ENCODE data around the gene CD200. TPM values are rescaled to one million over a fixed set of nuclear protein-coding genes. Genes with fewer than 3 reads are reported as not detected.

CD200 gene
- total and polyA plus RNA-seq, 10 of the 15 experiments (the other 5 are each of a cell fraction or from before 2014, with no cell fraction given) = 21.2 to 84.3 (median 33.2) TPM

- CTCF ChIA-PET = interaction anchor here (1.2 to 2.0 kb wide), 3 partner anchors 15 to 42 kb away, joined by 3 to 5 read pairs (median 4); no protein-coding TSS in a partner anchor
- TF ChIP-seq E2F4 (IDR thresholded peaks at IDR 0.05; ENCODE audit: low read depth, low read length) = no peak
- TF ChIP-seq, protein P1, sequence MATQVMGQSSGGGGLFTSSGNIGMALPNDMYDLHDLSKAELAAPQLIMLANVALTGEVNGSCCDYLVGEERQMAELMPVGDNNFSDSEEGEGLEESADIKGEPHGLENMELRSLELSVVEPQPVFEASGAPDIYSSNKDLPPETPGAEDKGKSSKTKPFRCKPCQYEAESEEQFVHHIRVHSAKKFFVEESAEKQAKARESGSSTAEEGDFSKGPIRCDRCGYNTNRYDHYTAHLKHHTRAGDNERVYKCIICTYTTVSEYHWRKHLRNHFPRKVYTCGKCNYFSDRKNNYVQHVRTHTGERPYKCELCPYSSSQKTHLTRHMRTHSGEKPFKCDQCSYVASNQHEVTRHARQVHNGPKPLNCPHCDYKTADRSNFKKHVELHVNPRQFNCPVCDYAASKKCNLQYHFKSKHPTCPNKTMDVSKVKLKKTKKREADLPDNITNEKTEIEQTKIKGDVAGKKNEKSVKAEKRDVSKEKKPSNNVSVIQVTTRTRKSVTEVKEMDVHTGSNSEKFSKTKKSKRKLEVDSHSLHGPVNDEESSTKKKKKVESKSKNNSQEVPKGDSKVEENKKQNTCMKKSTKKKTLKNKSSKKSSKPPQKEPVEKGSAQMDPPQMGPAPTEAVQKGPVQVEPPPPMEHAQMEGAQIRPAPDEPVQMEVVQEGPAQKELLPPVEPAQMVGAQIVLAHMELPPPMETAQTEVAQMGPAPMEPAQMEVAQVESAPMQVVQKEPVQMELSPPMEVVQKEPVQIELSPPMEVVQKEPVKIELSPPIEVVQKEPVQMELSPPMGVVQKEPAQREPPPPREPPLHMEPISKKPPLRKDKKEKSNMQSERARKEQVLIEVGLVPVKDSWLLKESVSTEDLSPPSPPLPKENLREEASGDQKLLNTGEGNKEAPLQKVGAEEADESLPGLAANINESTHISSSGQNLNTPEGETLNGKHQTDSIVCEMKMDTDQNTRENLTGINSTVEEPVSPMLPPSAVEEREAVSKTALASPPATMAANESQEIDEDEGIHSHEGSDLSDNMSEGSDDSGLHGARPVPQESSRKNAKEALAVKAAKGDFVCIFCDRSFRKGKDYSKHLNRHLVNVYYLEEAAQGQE (IDR thresholded peaks at IDR 0.05; ENCODE audit: low read depth, low read length) = no peak
- TF ChIP-seq RCOR1 (conservative IDR thresholded peaks at IDR 0.05; ENCODE audit: low read depth, low read length) = no peak
- no peak for TF ChIP-seq BCL11A (IDR thresholded peaks at IDR 0.05; ENCODE audit: low read depth, low read length)
- TF ChIP-seq HCFC1 (IDR thresholded peaks at IDR 0.05; ENCODE audit: low read length) = no peak
- TF ChIP-seq PBX3 (IDR thresholded peaks at IDR 0.05; ENCODE audit: insufficient replicate concordance, low read depth, low read length) = no peak
- no peak for TF ChIP-seq YBX1 (IDR thresholded peaks at IDR 0.05)
- no peak for TF ChIP-seq NFYB (IDR thresholded peaks at IDR 0.05; ENCODE audit: insufficient read depth, low read depth, low read length)
- TF ChIP-seq HDGF (IDR thresholded peaks at IDR 0.05) = no peak
- TF ChIP-seq, protein P2, sequence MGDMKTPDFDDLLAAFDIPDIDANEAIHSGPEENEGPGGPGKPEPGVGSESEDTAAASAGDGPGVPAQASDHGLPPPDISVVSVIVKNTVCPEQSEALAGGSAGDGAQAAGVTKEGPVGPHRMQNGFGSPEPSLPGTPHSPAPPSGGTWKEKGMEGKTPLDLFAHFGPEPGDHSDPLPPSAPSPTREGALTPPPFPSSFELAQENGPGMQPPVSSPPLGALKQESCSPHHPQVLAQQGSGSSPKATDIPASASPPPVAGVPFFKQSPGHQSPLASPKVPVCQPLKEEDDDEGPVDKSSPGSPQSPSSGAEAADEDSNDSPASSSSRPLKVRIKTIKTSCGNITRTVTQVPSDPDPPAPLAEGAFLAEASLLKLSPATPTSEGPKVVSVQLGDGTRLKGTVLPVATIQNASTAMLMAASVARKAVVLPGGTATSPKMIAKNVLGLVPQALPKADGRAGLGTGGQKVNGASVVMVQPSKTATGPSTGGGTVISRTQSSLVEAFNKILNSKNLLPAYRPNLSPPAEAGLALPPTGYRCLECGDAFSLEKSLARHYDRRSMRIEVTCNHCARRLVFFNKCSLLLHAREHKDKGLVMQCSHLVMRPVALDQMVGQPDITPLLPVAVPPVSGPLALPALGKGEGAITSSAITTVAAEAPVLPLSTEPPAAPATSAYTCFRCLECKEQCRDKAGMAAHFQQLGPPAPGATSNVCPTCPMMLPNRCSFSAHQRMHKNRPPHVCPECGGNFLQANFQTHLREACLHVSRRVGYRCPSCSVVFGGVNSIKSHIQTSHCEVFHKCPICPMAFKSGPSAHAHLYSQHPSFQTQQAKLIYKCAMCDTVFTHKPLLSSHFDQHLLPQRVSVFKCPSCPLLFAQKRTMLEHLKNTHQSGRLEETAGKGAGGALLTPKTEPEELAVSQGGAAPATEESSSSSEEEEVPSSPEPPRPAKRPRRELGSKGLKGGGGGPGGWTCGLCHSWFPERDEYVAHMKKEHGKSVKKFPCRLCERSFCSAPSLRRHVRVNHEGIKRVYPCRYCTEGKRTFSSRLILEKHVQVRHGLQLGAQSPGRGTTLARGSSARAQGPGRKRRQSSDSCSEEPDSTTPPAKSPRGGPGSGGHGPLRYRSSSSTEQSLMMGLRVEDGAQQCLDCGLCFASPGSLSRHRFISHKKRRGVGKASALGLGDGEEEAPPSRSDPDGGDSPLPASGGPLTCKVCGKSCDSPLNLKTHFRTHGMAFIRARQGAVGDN (IDR thresholded peaks at IDR 0.05) = no peak
- no peak for TF ChIP-seq TAF1 (IDR thresholded peaks at IDR 0.05; ENCODE audit: borderline replicate concordance, low read depth, low read length)
- no peak for TF ChIP-seq EGR1 (IDR thresholded peaks at IDR 0.05; ENCODE audit: borderline replicate concordance in 1 of 2, low read depth in 2 of 2, low read length in 2 of 2)
- no peak for TF ChIP-seq ATF3 (IDR thresholded peaks at IDR 0.05; ENCODE audit: borderline replicate concordance, extremely low read depth, low read depth, low read length)
- no peak for TF ChIP-seq ZNF622 (IDR thresholded peaks at IDR 0.05)
Measured at GRCh38 chr3:112391648-112392047, 58.7 kb downstream of the CD200 start.

More at GRCh38 chr3:112391648-112392047, 58.7 kb downstream of the CD200 start:
- no TSS peak for BruUV-seq (replicated peaks)
- ChIA-PET SMC1A (ENCODE audit: uncharacterized antibody, unreplicated experiment) (interaction anchor here (1.2 to 2.6 kb wide), 6 partner anchors 11 to 127 kb away, joined by 3 to 18 read pairs (median 5); no protein-coding TSS in a partner anchor), POLR2A (interaction anchor here (1.9 kb wide), 1 partner anchor 11 kb away, joined by 4 read pairs; no protein-coding TSS in a partner anchor), RAD21 (ENCODE audit: unreplicated experiment) (interaction anchor here (1.2 to 2.9 kb wide), 3 partner anchors 14 to 59 kb away, joined by 3 to 17 read pairs (median 5); partner anchors contain the start of gene CD200)
- in situ Hi-C loops (cut with MboI) = no loop called here
- H2AFZ ChIP-seq (ENCODE audit: control insufficient read depth, low read depth, low read length) = peak overlapping the region; percentile 70
- H3K27me3 ChIP-seq (replicated peaks in 1 of 2; ENCODE audit: control insufficient read depth in 2 of 2, insufficient read depth in 2 of 2, low read length in 1 of 2) = no peaks in the 10 kb centered on the region
- H3K79me2 ChIP-seq (ENCODE audit: control insufficient read depth, insufficient read depth, low read length) = no peaks in the 10 kb centered on the region
- intact Hi-C loops (cut with micrococcal nuclease; ENCODE audit: unreplicated experiment) = no loop called here
- H3K4me3 ChIP-seq = no peak overlapping the region
- H3K4me1 ChIP-seq (ENCODE audit: control insufficient read depth, insufficient read depth, low read length) = peaks cover 6% of the 10 kb centered on the region; the same call in 1 of the 2 replicates
- 0 out of 2 replicates have a peak overlapping the region, but pooled peaks have one; percentile 1 for H3K27ac ChIP-seq (ENCODE audit: control insufficient read depth, insufficient read depth)
- WGBS (ENCODE audit: insufficient coverage, insufficient replicate concordance, low lambda C conversion rate, missing lambda C conversion rate) = 64% methylated on average over 3 of the region's 3 CpGs
- FAIRE-seq (peak; percentile 65), DNase-seq (ENCODE audit: low read depth, low spot score) (no peak), ATAC-seq (no peak)
- H3K4me2 ChIP-seq (ENCODE audit: control insufficient read depth, insufficient read depth) = no peak overlapping the region
- H4K20me1 ChIP-seq (ENCODE audit: control insufficient read depth, insufficient read depth) = no peaks in the 10 kb centered on the region
- no peak overlapping the region for H3K9ac ChIP-seq (ENCODE audit: control insufficient read depth, insufficient read depth, low read length)
- H3K9me3 ChIP-seq (replicated peaks; ENCODE audit: control insufficient read depth, insufficient read depth, low read length) = no peaks in the 10 kb centered on the region; the same call in 2 of the 3 replicates
- no peaks in the 10 kb centered on the region for H3K36me3 ChIP-seq (ENCODE audit: control insufficient read depth in 2 of 2, insufficient read depth in 2 of 2, low read length in 1 of 2)

Data from GM12878 (cell line).